ENCODE data around the gene KCNN3. TPM values are rescaled to one million over a fixed set of nuclear protein-coding genes. Genes with fewer than 3 reads are reported as not detected.

The KCNN3 gene
- total RNA-seq, 1 experiment from 2014 or later, result 1.3 TPM

DNA sequence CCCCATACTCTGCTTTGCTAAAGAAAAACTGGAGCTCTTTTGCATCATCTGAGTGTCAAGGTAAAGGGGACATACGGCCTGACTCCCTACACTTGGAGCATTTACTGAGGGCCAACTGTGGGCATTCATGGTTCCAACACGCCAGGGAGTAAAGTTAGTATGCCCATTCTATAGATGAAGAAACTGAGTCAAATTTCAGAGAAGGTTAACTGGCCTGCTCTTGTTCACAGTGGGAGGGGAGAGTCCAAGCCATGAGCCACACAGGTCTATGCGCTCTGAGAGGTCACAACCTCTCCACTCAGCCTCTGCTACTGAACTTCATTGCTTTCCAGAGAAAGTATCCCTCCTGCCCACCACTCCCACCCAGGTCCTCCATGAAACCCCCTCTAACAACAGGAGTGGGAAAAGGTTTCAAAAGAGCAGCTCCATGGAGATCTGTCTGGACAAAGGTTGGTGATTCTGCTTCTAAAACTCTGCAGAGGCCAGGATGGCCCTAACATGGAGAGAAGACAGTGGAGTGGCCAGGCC, 6.8 kb upstream of the KCNN3 start:
- Mint-ChIP-seq H3K4me1 (no peaks in the 10 kb centered on the region), H3K9me3 (no peaks in the 10 kb centered on the region), H3K36me3 (no peaks in the 10 kb centered on the region), H3K27me3 (ENCODE audit: low read depth) (no peaks in the 10 kb centered on the region), H3K27ac (no peak overlapping the region), H3K4me3 (no peak overlapping the region)
- ChIA-PET POLR2A (interaction anchor here (0.6 kb wide), 1 partner anchor 268 kb away, joined by 4 read pairs; no protein-coding TSS in a partner anchor), CTCF (no interaction called here)
- ATAC-seq, result no peak
- TF ChIP-seq ZNF263 (CRISPR knock-in tag; IDR thresholded peaks at IDR 0.05; ENCODE audit: low read depth), result no peak
- TF ChIP-seq ZNF671 (CRISPR knock-in tag; IDR thresholded peaks at IDR 0.05), result no peak
- TF ChIP-seq GRHL2 (CRISPR knock-in tag; IDR thresholded peaks at IDR 0.05; ENCODE audit: insufficient replicate concordance, severe bottlenecking), result no peak
- TF ChIP-seq NR1H2 (CRISPR knock-in tag; IDR thresholded peaks at IDR 0.05), result no peak
- no peak for TF ChIP-seq PRRX2 (CRISPR knock-in tag; IDR thresholded peaks at IDR 0.05)
- TF ChIP-seq, protein P1, sequence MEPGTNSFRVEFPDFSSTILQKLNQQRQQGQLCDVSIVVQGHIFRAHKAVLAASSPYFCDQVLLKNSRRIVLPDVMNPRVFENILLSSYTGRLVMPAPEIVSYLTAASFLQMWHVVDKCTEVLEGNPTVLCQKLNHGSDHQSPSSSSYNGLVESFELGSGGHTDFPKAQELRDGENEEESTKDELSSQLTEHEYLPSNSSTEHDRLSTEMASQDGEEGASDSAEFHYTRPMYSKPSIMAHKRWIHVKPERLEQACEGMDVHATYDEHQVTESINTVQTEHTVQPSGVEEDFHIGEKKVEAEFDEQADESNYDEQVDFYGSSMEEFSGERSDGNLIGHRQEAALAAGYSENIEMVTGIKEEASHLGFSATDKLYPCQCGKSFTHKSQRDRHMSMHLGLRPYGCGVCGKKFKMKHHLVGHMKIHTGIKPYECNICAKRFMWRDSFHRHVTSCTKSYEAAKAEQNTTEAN (CRISPR knock-in tag; IDR thresholded peaks at IDR 0.05), result no peak
- TF ChIP-seq, protein P2, sequence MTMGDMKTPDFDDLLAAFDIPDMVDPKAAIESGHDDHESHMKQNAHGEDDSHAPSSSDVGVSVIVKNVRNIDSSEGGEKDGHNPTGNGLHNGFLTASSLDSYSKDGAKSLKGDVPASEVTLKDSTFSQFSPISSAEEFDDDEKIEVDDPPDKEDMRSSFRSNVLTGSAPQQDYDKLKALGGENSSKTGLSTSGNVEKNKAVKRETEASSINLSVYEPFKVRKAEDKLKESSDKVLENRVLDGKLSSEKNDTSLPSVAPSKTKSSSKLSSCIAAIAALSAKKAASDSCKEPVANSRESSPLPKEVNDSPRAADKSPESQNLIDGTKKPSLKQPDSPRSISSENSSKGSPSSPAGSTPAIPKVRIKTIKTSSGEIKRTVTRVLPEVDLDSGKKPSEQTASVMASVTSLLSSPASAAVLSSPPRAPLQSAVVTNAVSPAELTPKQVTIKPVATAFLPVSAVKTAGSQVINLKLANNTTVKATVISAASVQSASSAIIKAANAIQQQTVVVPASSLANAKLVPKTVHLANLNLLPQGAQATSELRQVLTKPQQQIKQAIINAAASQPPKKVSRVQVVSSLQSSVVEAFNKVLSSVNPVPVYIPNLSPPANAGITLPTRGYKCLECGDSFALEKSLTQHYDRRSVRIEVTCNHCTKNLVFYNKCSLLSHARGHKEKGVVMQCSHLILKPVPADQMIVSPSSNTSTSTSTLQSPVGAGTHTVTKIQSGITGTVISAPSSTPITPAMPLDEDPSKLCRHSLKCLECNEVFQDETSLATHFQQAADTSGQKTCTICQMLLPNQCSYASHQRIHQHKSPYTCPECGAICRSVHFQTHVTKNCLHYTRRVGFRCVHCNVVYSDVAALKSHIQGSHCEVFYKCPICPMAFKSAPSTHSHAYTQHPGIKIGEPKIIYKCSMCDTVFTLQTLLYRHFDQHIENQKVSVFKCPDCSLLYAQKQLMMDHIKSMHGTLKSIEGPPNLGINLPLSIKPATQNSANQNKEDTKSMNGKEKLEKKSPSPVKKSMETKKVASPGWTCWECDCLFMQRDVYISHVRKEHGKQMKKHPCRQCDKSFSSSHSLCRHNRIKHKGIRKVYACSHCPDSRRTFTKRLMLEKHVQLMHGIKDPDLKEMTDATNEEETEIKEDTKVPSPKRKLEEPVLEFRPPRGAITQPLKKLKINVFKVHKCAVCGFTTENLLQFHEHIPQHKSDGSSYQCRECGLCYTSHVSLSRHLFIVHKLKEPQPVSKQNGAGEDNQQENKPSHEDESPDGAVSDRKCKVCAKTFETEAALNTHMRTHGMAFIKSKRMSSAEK (CRISPR knock-in tag; IDR thresholded peaks at IDR 0.05; ENCODE audit: borderline replicate concordance), result no peak
- no peak for TF ChIP-seq EMX1 (CRISPR knock-in tag; IDR thresholded peaks at IDR 0.05)
- TF ChIP-seq IRF2 (CRISPR knock-in tag; IDR thresholded peaks at IDR 0.05; ENCODE audit: borderline replicate concordance, low read depth), result no peak
- TF ChIP-seq, protein P3, sequence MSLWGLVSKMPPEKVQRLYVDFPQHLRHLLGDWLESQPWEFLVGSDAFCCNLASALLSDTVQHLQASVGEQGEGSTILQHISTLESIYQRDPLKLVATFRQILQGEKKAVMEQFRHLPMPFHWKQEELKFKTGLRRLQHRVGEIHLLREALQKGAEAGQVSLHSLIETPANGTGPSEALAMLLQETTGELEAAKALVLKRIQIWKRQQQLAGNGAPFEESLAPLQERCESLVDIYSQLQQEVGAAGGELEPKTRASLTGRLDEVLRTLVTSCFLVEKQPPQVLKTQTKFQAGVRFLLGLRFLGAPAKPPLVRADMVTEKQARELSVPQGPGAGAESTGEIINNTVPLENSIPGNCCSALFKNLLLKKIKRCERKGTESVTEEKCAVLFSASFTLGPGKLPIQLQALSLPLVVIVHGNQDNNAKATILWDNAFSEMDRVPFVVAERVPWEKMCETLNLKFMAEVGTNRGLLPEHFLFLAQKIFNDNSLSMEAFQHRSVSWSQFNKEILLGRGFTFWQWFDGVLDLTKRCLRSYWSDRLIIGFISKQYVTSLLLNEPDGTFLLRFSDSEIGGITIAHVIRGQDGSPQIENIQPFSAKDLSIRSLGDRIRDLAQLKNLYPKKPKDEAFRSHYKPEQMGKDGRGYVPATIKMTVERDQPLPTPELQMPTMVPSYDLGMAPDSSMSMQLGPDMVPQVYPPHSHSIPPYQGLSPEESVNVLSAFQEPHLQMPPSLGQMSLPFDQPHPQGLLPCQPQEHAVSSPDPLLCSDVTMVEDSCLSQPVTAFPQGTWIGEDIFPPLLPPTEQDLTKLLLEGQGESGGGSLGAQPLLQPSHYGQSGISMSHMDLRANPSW (CRISPR knock-in tag; conservative IDR thresholded peaks at IDR 0.05; ENCODE audit: low read depth), result no peak
- no peak for TF ChIP-seq SP1 (CRISPR knock-in tag; conservative IDR thresholded peaks at IDR 0.05)
- TF ChIP-seq TP53 (CRISPR knock-in tag; IDR thresholded peaks at IDR 0.05), result no peak
- TF ChIP-seq, protein P4, sequence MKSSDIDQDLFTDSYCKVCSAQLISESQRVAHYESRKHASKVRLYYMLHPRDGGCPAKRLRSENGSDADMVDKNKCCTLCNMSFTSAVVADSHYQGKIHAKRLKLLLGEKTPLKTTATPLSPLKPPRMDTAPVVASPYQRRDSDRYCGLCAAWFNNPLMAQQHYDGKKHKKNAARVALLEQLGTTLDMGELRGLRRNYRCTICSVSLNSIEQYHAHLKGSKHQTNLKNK (CRISPR knock-in tag; IDR thresholded peaks at IDR 0.05), result no peak
- TF ChIP-seq CREM (CRISPR knock-in tag; IDR thresholded peaks at IDR 0.05), result no peak
- TF ChIP-seq, protein P5, sequence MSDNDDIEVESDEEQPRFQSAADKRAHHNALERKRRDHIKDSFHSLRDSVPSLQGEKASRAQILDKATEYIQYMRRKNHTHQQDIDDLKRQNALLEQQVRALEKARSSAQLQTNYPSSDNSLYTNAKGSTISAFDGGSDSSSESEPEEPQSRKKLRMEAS (CRISPR knock-in tag; IDR thresholded peaks at IDR 0.05), result no peak
- TF ChIP-seq, protein P6, sequence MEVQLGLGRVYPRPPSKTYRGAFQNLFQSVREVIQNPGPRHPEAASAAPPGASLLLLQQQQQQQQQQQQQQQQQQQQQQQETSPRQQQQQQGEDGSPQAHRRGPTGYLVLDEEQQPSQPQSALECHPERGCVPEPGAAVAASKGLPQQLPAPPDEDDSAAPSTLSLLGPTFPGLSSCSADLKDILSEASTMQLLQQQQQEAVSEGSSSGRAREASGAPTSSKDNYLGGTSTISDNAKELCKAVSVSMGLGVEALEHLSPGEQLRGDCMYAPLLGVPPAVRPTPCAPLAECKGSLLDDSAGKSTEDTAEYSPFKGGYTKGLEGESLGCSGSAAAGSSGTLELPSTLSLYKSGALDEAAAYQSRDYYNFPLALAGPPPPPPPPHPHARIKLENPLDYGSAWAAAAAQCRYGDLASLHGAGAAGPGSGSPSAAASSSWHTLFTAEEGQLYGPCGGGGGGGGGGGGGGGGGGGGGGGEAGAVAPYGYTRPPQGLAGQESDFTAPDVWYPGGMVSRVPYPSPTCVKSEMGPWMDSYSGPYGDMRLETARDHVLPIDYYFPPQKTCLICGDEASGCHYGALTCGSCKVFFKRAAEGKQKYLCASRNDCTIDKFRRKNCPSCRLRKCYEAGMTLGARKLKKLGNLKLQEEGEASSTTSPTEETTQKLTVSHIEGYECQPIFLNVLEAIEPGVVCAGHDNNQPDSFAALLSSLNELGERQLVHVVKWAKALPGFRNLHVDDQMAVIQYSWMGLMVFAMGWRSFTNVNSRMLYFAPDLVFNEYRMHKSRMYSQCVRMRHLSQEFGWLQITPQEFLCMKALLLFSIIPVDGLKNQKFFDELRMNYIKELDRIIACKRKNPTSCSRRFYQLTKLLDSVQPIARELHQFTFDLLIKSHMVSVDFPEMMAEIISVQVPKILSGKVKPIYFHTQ (CRISPR knock-in tag; IDR thresholded peaks at IDR 0.05), result no peak
- TF ChIP-seq, protein P7, sequence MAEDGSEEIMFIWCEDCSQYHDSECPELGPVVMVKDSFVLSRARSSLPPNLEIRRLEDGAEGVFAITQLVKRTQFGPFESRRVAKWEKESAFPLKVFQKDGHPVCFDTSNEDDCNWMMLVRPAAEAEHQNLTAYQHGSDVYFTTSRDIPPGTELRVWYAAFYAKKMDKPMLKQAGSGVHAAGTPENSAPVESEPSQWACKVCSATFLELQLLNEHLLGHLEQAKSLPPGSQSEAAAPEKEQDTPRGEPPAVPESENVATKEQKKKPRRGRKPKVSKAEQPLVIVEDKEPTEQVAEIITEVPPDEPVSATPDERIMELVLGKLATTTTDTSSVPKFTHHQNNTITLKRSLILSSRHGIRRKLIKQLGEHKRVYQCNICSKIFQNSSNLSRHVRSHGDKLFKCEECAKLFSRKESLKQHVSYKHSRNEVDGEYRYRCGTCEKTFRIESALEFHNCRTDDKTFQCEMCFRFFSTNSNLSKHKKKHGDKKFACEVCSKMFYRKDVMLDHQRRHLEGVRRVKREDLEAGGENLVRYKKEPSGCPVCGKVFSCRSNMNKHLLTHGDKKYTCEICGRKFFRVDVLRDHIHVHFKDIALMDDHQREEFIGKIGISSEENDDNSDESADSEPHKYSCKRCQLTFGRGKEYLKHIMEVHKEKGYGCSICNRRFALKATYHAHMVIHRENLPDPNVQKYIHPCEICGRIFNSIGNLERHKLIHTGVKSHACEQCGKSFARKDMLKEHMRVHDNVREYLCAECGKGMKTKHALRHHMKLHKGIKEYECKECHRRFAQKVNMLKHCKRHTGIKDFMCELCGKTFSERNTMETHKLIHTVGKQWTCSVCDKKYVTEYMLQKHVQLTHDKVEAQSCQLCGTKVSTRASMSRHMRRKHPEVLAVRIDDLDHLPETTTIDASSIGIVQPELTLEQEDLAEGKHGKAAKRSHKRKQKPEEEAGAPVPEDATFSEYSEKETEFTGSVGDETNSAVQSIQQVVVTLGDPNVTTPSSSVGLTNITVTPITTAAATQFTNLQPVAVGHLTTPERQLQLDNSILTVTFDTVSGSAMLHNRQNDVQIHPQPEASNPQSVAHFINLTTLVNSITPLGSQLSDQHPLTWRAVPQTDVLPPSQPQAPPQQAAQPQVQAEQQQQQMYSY (CRISPR knock-in tag; IDR thresholded peaks at IDR 0.05), result no peak
- TF ChIP-seq, protein P8, sequence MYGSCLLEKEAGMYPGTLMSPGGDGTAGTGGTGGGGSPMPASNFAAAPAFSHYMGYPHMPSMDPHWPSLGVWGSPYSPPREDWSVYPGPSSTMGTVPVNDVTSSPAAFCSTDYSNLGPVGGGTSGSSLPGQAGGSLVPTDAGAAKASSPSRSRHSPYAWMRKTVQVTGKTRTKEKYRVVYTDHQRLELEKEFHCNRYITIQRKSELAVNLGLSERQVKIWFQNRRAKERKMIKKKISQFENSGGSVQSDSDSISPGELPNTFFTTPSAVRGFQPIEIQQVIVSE (CRISPR knock-in tag; IDR thresholded peaks at IDR 0.05; ENCODE audit: borderline replicate concordance), result no peak
- TF ChIP-seq, protein P9, sequence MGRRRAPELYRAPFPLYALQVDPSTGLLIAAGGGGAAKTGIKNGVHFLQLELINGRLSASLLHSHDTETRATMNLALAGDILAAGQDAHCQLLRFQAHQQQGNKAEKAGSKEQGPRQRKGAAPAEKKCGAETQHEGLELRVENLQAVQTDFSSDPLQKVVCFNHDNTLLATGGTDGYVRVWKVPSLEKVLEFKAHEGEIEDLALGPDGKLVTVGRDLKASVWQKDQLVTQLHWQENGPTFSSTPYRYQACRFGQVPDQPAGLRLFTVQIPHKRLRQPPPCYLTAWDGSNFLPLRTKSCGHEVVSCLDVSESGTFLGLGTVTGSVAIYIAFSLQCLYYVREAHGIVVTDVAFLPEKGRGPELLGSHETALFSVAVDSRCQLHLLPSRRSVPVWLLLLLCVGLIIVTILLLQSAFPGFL (CRISPR knock-in tag; IDR thresholded peaks at IDR 0.05; ENCODE audit: borderline replicate concordance), result no peak
- no peak for DNase-seq (ENCODE audit: low spot score)

Measured in WTC11 (cell line).